ENCODE results near the gene GNRH2.
A peak's percentile ranks its signal among the peaks of the same experiment; 100 is the strongest.
"Not testable (repeated sequence)": the region's sequence is repeated elsewhere in the genome, so short reads cannot be mapped to it uniquely, and the experiment has no call there.

The GNRH2 gene, protein sequence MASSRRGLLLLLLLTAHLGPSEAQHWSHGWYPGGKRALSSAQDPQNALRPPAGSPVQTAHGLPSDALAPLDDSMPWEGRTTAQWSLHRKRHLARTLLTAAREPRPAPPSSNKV

DNA sequence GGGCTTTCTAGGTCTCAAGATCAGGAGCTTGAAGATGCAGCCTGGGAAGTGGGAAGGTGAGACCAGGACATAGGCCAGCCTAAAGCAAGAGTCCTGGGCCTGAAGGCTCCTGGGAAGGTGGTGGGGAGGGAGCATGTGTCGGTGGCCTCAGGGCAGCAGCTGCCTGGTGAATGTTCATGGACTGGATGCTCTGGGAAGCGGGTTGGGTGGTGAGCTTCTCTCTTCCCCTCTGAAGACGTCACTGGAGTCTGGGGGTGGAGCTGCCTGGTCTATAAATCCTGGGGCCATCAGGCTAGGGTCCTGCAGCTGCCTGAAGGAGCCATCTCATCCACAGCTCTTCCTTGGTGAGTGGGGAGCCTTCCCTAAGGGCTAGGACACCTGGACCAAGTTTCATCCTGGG is at the start of gene GNRH2:
Gene GNRH2 (plus strand): TSS at position 301 of the 400 bp plus-strand sequence. CDS start 793 bp downstream, outside the sequence.
- DNase-seq: no peak

DNA sequence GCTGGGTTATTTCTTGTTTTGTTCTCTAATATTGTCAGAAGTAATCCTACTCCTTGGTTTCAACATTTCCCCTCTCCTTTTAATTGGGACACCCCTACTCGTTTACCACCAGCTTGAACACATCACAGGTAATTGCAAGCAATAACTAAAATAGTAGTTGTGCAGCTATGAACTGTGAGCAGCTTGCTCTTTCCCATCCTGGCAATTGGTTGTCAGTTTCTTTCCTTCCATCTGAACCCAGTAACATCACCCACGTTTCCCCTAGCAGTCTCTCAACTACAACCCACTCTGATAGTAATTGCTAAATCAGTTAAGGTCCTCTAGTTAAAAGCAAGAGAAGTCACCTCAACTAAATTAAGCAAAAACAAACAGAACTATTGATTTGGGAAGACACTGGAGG is 47.6 kb upstream of the GNRH2 start:
- DNase-seq: no peak

GRCh38 chr20:2998728-2999127 is 44.7 kb upstream of the GNRH2 start:
- DNase-seq: no peak

DNA sequence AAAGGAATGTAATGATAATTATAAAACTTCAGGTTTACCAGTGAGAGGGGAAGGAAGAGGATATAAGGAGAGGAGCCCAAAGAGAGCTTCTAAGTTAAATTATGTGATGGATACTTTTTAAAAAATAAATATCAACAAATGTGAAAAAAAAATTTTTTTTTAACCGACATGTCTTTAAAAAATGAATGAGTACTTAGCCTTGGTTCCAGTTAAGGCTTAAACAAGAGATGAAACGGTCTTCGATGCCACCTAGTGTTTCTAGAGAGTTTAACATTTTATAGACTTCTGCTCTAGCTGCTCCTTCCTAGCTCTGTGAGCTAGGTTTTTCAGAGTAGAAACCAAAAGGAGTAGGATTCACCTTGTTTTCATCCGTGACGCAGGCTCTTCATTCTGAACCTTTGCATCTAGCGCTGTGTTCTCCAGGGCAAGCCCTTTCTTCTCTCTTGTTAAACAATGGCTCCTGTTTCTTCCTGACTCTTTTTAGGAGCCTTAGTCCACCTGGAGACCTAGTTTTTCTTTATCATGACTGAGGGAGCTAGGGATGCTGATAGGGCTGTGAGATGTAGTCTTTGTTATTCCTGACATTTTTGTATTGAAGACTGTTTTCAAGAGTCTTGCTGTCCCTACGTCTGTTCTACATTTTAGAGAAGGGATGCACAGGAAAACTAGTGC is 42.4 kb upstream of the GNRH2 start:
- peak; percentile 41 for DNase-seq

DNA sequence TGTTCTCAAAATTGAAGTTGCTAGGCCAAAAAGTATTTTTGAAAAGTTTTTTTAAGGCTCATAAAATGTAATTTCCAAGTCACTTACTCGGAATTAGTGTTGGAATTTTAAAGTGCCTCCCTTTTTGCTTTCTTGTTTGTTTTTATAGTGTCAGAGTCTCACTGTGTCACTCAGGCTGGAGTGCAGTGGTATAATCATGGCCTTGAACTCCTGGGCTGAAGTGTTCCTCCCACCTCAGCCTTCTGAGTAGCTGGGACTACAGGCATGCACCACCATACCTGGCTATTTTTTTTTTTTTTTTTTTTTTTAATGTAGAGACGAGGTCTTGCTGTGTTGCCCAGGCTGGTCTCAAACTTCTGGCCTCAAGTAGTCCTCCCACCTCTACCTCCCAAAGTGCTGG is 40.0 kb upstream of the GNRH2 start:
- no peak for DNase-seq

GRCh38 chr20:3010985-3011723 is 32.3 kb upstream of the GNRH2 start:
- no peak for DNase-seq

DNA sequence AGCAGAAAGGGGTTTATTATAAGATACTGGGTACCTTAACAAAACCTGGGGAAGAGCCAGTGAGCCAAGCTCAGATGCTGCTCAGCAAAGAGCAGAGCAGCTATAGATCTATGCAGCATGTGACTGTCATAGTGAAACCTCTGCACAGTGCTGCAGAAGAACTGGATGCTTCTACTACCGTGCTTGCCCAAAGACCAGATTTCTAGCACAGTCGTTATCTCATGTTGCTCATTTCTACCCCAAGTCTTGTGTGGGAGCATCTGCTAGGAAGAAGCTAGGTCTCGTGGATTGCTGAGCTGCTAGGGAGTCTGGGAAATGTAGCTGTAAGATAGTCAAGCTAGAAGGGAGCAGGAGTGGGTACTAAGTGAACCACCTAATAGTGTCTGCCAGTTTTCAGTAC is 31.7 kb upstream of the GNRH2 start:
- DNase-seq: no peak

DNA sequence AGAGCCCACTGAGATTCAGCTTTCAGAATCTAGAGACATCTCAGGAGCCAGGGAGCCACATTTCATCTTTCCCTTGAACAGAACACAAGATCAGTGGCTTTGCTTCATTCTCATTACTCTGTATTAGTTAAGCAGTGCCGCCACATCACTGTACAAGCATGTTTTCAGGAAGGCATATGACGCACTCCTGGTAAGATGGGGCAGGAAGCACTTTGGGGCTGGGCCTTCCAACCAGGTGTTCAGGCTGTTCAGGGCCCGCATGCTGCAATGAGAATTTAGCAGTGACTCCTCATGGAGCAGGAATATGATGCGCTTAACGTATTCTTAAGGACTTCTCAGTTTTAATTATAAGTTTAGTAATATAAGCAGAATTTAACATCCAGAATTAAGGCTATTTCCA is 29.7 kb upstream of the GNRH2 start:
- DNase-seq: no peak

DNA sequence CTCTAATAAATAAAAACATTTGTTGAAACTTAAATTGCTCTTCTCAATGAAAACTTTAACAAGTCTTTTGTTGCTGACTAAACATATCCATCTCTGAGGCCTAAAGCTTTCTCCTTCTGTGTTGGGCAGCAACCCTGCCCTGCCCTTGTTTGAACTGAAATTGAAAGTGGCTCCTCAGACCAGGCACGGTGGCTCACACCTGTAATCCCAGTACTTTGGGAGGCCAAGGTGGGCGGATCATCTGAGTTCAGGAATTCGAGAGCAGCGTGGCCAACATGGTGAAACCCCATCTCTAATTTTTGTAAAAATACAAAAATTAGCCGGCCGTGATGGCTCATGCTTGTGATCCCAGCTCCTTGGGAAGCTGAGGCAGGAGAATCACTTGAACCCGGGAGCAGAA is 29.2 kb upstream of the GNRH2 start:
- no peak for DNase-seq

- no peak for DNase-seq
These were observed 28.8 kb upstream of the GNRH2 start for GRCh38 chr20:3014662-3015061.

DNA sequence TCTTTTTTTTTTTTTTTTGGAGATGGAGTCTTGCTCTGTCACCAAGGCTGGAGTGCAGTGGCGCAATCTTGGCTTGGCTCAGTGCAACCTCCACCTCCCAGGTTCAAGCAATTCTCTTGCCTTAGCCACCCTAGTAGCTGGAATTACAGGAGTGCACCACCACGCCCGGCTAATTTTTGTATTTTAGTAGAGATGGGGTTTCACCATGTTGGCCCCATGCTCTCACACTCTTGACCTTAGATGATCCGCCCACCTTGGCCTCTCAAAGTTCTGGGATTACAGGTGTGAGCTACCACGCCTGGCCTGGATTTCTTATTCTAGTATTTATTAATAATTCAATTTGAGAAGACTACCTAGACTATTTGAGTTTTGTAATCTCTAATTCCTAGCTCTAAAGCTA is 28.1 kb upstream of the GNRH2 start:
- DNase-seq: not testable (repeated sequence)

GRCh38 chr20:3021327-3021726 is 22.1 kb upstream of the GNRH2 start:
- no peak for DNase-seq

GRCh38 chr20:3021777-3022176 is 21.6 kb upstream of the GNRH2 start:
- DNase-seq: no peak

DNA sequence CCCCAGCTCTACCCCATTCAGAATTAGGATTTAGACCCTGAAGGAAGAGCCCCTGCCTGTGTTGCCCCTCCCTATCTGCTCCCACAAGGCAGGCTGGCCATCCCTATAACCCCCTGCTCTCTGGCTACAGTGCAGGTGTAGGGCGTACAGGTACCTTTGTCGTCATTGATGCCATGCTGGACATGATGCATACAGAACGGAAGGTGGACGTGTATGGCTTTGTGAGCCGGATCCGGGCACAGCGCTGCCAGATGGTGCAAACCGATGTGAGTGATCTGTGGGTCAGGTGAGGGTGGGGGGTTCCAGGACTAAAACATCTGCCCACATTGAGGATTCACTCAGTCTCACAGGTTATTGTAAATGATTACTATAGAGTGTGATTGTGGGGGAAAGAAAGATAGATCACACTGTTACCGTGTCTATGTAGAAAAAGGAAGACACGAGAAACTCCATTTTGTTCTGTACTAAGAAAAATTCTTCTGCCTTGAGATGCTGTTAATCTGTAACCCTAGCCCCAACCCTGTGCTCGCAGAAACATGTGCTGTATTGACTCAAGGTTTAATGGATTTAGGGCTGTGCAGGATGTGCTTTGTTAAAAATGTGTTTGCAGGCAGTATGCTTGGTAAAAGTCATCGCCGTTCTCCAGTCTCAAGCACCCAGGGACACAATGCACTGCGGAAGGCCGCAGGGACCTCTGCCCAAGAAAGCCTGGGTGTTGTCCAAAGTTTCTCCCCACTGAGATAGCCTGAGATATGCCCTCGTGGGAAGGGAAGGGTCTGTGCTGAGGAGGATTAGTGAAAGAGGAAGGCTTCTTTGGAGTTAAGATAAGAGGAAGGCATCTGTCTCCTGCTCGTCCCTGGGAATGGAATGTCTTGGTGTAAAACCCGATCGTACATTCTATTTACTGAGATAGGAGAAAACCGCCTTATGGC is 20.6 kb upstream of the GNRH2 start:
- not testable (repeated sequence) for DNase-seq

- no peak for DNase-seq
These were observed 15.4 kb upstream of the GNRH2 start for GRCh38 chr20:3027987-3028386.

- no peak for DNase-seq
These were observed 11.8 kb upstream of the GNRH2 start for GRCh38 chr20:3031524-3032147.

DNA sequence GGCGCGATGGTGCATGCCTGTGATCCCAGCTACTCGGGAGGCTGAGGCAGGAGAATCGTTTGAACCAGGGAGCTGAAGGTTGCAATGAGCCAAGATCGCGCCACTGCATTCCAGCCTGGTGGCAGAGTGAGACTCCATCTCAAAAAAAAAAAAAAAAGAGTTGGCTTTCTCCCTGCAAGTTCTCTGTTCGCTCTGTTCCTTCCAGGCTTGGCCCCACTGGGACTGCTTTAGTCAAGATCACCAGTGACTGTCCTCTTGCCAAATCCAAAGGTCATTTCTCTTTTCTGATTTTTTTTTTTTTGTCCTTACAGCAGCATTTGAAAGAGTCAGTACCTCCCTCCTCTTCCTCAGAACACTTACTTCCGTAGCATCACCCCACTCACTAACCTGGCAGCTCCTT is 10.8 kb upstream of the GNRH2 start:
- no peak for DNase-seq

- no peak for DNase-seq
These were observed 5.8 kb upstream of the GNRH2 start for GRCh38 chr20:3037654-3038053.

GRCh38 chr20:3038454-3038853 is 5.0 kb upstream of the GNRH2 start:
- no peak for DNase-seq

GRCh38 chr20:3039426-3039825 is 4.0 kb upstream of the GNRH2 start:
- no peak for DNase-seq

GRCh38 chr20:3040086-3040485 is 3.3 kb upstream of the GNRH2 start:
- DNase-seq: no peak

GRCh38 chr20:3041854-3042409 is 1.5 kb upstream of the GNRH2 start:
- no peak for DNase-seq

- no peak for DNase-seq
These were observed 797 bp upstream of the GNRH2 start for GRCh38 chr20:3042625-3043024.

Data from NCI-H1417 treated with DMSO at 0.1 percent for 48 hours (cell line).